NB4 (cell line): ENCODE results near the gene ITPR3.

Source experiments
- CTCF ChIP-seq: IDR thresholded peaks from one replicate; pipeline ENCODE4 v1.5.1; 2012; ENCODE audit warnings: low read depth, low read length
- MAX ChIP-seq: IDR thresholded peaks from 2 replicates; pipeline ENCODE4 v1.6.1; 2011; ENCODE audit warnings: low read depth, low read length
- MYC ChIP-seq: IDR thresholded peaks from 2 replicates; pipeline ENCODE4 v1.6.1; 2011; ENCODE audit warnings: low read depth, low read length
- POLR2A ChIP-seq: IDR thresholded peaks from 2 replicates; pipeline ENCODE4 v1.6.1; 2011; ENCODE audit warnings: mild to moderate bottlenecking; ENCODE audit not compliant: insufficient read length; ENCODE audit errors: extremely low read depth

DNA sequence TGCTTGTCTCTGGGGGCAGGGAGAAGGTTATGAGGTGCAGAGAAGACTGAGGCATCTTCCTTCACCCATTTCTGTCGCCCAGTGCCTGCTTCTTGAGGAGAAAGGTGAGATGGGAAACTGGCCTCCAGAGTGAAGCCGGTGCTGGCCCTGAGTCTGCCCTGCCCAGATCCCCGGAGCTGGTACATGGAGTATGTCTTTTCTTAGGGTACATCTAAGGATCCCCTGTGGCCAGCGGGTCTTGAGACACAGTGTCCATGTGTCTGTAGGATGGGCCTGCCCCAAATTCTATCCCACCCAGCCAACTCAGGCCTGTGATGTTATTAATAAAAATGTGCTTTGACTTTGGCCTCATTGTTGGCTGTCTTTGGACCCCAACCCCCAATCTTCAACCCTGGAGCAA lies 32.2 kb upstream of the ITPR3 start:
- TF ChIP-seq CTCF: no peak
- TF ChIP-seq POLR2A: no peak
- no peak for TF ChIP-seq MAX
- TF ChIP-seq MYC: no peak
